GM12872 (cell line): ENCODE results near the gene MVB12A.

Source experiments
- CTCF ChIP-seq: IDR thresholded peaks from 3 replicates; pipeline ENCODE4 v1.5.1; 2011; ENCODE audit warnings: low read depth, mild to moderate bottlenecking, low read length, moderate library complexity; ENCODE audit not compliant: insufficient read depth

The MVB12A gene

GRCh38 chr19:17389288-17389687 lies 30.6 kb upstream of the MVB12A start:
- TF ChIP-seq CTCF: no peak

- 0 out of 3 replicates have a peak, but pooled peaks have one; percentile 6 for TF ChIP-seq CTCF
These were observed 29.7 kb upstream of the MVB12A start for GRCh38 chr19:17389957-17390664.

GRCh38 chr19:17390665-17391370 lies 29.0 kb upstream of the MVB12A start:
- peak; percentile 75 for TF ChIP-seq CTCF

- no peak; the same call in 2 of the 3 replicates for TF ChIP-seq CTCF
These were observed 28.3 kb upstream of the MVB12A start for GRCh38 chr19:17391371-17392151.

GRCh38 chr19:17393002-17393401 lies 26.8 kb upstream of the MVB12A start:
- no peak for TF ChIP-seq CTCF

- no peak for TF ChIP-seq CTCF
These were observed 25.9 kb upstream of the MVB12A start, which contains the start of gene CCDC194 for GRCh38 chr19:17393914-17394313. Gene CCDC194 (minus strand): TSS chr19:17394196. CDS start chr19:17394158, 38 bp downstream.

GRCh38 chr19:17394891-17395415 lies 24.9 kb upstream of the MVB12A start:
- peak; percentile 90 for TF ChIP-seq CTCF
